NOMO-1 (cell line): ENCODE data around the gene MME.
"Not testable (repeated sequence)": the region's sequence is repeated elsewhere in the genome, so short reads cannot be mapped to it uniquely, and the experiment has no call there.

Source experiments
- DNase-seq, 2 experiments: peaks; one replicate each; lab custom pipeline; 2025; ENCODE audit not compliant: unreplicated experiment in 2 of 2; lab: John Stamatoyannopoulos, UW

The MME gene

DNA sequence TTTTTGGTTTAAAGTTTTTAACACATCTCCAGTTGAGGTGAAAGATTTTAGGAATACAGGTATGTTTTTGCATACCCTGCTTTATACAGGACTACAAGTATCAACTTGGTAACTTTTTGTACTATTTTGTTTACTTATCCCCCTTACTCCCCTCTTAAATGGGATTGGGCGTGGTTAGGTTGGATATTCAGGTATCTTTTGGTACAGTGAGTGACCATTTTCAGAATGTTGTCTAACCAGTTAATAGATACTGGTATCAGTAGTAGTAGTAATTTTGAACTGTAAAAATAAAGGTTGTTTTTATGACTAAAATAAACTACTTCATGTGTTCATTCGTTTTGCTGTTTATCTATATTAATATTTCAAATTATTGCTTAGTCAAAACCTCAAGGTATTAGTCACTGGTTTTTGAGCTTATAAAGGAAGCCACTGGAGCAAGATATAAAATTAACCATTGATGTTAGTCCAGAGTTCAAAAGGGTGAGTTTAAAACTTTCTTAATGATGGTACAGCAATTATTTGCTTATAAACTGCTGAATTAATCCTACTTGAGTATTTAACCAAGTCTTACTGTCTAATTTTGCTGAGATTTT is 3.3 kb downstream of the MME start:
- no peak for DNase-seq

DNA sequence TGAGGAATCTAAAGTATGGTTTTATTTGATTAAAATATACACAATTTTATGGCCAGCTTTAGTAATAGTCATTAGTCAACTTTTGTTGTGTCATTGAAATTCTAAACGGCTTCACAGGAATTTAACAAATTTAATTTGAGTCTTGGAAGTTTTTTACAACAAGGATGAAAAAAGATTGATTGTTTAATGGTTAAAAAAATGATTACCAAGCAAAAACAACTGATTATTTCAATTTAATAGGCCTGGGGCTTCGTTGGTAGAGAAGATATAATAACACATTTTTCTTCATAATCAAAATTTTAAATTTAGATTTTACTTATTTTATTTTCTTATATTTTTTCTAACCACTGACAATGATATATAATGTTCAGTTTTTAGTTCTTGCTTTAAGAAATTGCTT is 4.4 kb downstream of the MME start:
- DNase-seq, result no peak

- no peak for DNase-seq
Measured at GRCh38 chr3:155086051-155086450, 5.9 kb downstream of the MME start.

- DNase-seq, result no peak
Measured at GRCh38 chr3:155088706-155089345, 8.7 kb downstream of the MME start.

- no peak for DNase-seq
Measured at GRCh38 chr3:155089495-155089894, 9.4 kb downstream of the MME start.

DNA sequence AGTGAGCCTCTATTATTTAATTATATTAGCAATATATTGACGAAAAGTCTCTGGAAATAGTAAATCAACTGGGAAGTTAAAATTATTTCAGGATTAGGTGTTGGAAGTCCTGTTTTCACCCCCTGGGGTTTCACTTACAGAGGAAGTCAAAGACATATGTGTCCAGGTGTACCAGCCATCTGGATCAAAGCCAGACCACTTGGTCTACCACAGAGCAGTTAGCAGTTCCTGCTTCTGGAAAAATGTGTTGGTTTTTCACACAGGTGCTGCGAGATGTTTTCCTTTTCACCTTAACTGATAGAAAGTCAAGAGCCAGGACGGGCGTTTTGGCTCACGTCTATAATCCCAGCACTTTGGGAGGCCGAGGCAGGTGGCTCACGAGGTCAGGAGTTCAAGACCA is 13.1 kb downstream of the MME start:
- no peak for DNase-seq

GRCh38 chr3:155096303-155097008 is 16.3 kb downstream of the MME start:
- no peak for DNase-seq

GRCh38 chr3:155097009-155097349 is 16.9 kb downstream of the MME start:
- DNase-seq, result peak in 1 of 2 experiments; percentile 47

DNA sequence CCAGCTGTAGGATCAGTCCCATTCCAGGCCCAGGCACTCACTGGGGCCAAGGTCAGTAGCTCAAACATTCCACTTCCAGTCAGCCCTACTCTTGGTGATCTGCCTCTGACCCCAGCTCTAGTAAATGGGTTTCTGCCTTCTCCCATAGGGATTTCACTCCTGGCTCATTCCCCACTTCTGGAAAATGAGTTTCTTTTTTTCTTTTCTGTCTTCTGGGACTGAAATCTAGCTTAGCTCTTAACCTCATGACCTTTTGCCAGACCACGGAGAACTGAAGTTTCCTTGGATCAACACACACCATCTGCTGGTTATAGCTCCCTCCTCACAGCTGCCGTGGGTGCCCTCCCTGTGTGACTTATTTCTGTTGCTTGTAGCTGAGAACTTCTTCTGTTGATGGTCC is 21.3 kb downstream of the MME start:
- no peak for DNase-seq

DNA sequence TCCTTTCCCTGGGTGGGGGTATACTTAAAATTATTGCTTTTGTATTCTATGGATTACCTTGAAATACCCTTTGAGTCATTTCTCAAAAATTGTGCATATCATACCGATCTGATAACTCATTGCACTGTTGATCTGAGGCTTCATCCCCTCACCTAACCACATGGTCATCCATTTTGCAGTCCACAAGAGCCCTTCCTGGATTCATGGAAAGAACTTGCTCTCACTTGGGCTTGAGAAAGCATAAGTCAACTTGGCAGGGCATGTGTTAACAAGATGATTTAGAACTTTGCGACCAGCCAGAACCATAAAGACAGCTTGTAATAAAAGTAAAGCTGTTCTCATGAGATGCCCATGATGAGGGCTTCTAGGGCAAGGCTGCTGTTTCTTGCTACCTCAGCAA is 22.2 kb downstream of the MME start:
- no peak for DNase-seq

DNA sequence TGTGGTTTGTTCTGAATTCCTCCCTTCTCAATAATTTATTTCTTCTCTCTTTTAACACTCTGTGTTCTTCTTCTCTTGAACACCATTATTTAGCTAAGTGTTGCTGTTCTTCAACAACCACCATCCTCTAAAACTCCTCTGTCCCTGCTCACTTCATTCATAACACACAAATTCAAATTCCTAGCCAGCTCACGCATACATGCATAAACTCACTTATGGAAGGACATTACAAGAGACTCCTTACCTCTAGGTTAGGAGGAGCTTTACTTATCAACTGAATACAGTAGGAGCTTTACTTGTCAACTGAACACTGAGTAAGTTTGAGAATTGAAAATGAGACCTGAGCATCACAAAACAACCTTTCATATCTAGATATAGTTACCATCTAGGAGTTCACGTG is 23.6 kb downstream of the MME start:
- no peak for DNase-seq

DNA sequence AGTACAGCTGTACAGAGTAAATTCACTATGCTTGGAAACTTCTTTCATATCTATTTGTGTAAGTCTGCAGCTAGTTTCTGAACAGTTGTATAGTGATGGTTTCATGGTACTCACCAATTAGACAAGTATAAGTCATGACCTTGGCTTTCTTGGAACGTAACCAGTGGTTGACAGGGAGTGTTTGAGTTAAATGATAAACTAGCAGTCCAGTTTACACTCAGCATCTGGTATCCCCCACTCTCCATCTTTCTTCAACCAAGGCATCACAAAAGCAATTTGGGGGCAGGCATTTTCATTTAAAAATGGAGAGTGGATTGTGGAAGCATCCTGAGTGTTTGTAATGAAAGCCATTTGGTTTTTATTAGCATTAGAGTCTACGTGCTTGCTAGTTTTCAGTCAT is 26.0 kb downstream of the MME start:
- no peak for DNase-seq

- DNase-seq, result no peak
Measured at GRCh38 chr3:155110022-155110421, 29.9 kb downstream of the MME start.

DNA sequence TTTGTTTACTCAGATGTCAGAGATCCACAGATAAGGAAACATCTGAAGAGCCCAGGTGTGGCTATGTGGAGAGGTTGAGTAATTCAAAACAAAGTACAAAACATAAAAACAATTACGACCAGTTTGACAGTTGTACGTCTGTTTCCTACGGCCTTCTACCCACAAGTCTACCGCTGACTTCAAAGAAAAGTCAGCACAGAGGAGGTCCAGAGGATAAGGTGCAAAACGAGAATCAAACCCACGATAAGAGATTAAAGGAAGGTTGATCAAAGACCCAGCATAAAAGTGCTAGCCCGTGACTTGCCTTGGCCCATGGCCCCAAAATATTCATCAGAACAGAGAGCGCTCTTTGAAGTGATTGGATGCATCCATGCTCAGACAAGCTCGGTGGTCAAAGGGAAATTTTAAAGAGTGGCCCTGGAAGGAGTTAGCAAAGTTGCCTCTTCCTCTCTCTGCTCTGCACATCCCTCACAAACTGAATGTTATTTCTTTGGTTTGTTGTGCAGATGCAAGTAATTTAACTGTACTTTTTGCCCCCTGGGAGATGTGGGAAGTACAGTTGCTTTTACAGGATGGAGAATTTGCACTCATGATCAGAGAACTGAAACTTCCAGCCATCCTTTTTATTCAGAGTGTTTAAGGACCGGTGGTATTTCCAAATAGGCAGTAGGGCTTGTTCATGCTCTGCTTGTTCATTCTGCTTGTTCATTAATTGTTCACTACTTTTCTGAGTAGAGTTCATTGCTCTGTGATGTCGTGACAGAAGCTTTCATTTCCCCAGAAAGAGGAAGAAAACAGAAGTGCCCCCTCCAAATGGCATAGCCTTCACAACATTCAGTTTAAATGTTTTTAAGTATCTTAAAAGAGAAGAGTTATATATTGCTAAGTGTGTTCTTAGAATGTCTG is 31.1 kb downstream of the MME start:
- DNase-seq, result peak in 1 of 2 experiments; percentile 48

GRCh38 chr3:155111971-155112370 is 31.9 kb downstream of the MME start:
- no peak for DNase-seq

- no peak for DNase-seq
Measured at GRCh38 chr3:155112661-155113389, 32.7 kb downstream of the MME start.

GRCh38 chr3:155124745-155125144 is 44.6 kb downstream of the MME start:
- not testable (repeated sequence) for DNase-seq

DNA sequence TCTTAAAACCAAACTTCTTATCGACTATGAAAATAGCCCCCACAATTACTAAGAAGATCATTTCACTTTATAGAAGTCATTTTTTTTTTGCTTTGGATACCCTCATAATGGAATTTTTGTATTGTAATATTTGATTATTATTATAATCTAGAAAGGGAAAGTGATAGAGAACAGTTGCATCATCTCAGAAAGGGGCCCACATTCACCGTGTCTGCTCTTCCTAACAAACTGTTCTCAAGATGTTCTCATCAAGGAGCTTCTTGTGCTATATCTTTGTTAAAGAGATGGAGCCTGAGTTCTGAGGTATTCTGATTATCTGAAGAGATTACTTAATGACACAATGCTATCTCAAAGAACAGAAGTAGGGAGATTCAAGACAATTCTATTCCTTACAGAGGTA is 49.3 kb downstream of the MME start:
- no peak for DNase-seq

DNA sequence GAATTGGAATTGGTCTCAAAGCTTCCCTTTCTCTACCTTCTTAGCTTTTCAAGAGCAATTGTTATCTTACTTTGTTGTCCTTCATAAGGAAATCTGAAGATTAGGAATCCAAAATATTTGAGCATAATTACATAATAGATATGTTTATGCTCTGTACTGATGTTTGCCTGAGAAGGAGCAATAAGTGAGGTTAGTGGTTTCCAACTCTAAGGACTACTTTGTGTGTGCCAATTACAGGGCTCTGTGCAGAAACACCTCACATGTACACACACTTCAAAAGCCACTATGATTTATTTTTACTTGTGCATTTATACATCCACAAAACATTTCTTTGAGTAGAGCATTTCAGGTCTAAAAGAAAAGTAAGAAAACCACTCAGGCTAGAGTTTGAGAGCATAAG is 49.9 kb downstream of the MME start:
- no peak for DNase-seq

- no peak for DNase-seq
Measured at GRCh38 chr3:155131104-155131503, 51.0 kb downstream of the MME start.

DNA sequence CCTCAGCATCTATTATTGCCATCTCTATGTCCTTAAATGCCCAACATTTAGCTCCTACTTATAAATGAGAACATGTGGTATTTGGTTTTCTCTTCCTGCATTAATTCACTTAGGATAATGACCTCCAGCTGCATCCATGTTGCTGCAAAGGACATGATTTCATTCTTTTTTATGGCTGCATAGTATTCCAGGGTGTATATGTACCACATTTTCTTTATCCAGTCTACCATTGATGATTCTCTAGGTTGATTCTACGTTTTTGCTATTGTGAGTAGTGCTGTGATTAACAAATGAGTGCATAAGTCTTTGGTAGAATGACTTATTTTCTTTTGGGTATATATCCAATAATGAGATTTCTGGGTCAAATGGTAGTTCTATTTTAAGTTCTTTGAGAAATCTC is 54.2 kb downstream of the MME start:
- DNase-seq, result not testable (repeated sequence)
